NCI-H2196 treated with DMSO at 0.1 percent for 48 hours (cell line): ENCODE data around the gene CASK.
"Not testable (repeated sequence)": the region's sequence is repeated elsewhere in the genome, so short reads cannot be mapped to it uniquely, and the experiment has no call there.

Experiments
- DNase-seq: peaks from one replicate; lab custom pipeline; 2025; ENCODE audit not compliant: unreplicated experiment; lab: John Stamatoyannopoulos, UW

CASK gene

DNA sequence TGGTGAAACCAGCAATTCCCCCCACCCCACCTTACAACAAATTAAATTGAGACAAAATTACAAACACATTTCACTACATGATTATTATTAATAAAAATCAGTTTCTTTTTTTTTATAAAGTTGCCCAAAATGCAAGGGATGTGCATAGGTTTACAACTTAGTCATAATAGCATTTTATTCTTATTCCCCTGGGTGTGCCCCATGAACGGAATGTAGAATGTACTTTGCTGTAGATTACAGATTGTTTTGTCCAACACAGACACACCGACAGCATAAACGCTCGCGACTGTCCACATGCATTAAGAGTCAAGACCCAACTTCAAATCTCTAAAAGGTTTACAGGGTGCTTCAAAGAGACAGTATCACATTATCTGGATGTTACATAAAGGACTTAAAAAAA is 403.9 kb downstream of the CASK start:
- no peak for DNase-seq

- DNase-seq = no peak
These were observed 404.5 kb downstream of the CASK start for GRCh38 chrX:41518841-41519220.

DNA sequence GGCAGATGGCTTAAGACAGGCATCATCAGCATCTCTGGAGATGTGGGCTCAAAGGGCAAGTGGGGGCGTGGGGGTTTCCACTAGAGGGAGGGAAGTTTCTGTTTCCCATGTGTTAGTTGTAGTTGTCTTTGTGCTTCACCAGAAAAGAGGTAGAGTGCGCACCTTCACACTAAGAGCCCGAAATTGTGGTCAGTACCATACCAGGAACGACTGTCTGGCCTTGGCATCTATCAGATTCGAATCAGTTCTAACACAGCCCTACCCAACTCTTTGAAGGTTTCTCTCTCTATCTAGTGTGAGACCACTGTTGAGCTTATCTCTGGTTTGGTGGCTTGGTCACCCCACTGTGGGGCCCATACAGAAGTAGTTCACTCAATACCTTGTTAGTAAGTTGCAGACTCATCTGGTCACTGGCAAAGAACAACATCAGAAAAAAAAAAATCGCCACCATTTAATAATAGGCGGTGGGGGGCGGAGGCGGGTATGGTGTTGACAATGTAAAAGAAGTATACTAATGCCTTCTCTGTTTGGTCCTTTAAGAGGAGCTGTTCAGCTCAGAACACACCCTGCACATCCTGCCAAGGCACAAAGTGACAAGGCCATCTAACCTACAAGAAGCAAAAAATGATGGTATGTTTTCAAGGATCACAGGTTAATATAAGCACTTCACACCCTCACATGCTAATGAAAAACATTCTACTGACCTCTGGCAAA is 405.1 kb downstream of the CASK start:
- no peak for DNase-seq

DNA sequence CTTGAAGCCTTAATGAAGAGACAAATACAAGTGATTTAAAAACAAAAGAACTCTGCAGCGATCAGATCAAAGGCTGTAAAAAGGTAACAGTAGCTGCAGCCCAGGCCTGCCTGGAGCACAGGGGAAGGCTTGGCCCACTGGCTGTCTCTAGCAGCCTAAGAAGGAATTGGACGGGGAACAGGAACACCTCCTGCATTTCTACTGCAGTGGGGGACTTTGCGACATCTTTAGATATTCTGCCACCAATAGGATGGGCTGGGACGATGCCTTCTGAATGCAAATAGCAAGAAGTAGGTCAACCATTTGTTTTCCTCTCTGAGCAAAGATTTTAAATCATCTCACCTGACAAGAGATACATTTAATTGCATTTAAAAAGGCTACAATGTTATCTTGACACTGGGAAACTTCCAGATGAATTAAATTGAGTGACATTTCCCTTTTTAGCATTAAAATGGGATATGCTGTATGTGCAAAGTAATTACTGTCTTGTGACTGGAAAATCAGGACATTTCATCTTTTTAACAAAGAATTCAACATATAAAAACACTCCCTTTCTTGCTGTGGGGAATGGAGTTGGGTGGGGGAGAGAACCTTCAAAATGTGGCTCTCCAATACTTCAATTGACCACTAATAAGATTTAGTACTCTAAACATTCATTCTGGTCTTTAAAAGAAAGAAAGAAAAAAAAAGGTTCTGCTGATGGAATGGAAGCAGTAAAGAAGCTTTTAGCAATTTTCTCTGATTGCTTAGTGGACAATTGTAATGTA is 406.2 kb downstream of the CASK start:
- no peak for DNase-seq

DNA sequence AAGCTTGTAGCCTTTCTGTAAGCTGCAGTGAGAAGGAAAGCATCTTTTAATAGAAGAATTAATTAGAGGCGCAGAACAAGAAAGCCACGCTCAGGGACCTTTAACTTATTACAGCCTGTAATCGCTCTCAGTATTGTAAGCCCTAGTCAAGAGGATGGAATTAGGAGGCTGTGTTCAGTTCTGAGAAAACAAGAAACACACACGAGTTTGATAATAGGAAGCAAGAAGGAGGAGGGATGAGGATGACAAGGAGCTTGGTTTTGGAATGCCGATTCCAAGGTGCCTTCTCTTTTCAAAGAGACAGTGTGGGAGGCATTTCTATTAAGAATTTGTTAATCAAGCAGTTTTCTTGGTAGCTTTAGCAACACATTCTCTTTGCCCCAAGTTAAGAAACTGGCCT is 406.9 kb downstream of the CASK start:
- DNase-seq = no peak

DNA sequence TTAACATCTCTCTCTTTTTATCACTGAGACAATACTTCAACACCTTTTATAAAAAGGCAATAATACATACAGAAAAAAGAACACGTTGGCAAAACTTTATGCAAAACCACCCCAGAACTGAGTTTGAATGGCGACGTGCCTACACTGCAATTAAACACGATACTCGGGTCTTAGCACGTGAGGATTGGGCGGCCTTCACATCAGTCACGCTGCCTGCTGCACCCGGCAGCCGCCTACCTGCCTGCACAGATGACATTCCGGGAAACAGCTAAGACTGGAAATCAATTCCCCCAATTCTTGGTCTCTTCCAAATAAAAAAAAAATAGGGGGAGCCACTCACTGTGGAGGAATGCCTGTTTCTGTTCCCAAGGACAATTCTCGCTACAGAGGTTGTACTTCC is 408.0 kb downstream of the CASK start:
- no peak for DNase-seq

- no peak for DNase-seq
These were observed 409.2 kb downstream of the CASK start for GRCh38 chrX:41514179-41514578.

- not testable (repeated sequence) for DNase-seq
These were observed 410.5 kb downstream of the CASK start for GRCh38 chrX:41512853-41513252.

DNA sequence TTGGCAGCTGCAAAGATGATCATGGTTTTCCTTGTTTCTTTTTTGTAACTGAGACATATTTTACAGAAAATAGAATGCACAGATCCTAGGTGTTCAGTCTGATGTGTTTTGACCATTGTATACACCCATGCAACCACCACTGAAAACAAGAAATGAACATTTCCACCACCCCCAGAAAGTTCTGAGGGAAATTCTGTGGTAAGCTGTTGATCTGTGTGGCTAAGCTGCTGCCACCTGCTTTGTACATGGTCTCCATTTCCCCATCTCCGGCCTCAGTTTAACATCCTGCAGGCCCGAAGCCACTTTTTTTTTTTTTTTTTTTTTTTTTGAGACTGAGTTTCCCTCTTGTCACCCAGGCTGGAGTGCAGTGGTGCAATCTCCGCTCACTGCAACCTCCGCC is 411.0 kb downstream of the CASK start:
- DNase-seq = no peak

GRCh38 chrX:41507919-41508318 is 415.4 kb downstream of the CASK start:
- DNase-seq = no peak

DNA sequence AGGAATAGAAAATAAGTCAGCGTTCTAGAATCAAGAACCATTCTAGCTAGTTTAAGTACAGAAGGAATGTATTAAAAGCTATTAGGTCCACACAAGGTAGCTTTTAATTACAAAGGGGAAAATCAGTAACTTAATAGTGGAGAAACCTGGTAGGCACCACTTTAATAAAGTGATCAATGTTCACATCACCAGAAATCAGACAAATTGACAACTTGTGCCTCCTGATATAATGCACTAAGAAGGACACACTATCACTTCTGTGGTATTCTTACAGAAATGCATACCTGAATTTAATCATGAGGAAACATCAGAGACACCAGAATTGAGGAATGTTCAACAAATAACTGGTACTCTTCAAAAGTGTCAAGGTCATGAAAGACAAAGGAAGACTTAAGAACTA is 421.4 kb downstream of the CASK start:
- DNase-seq = no peak

- DNase-seq = no peak
These were observed 423.4 kb downstream of the CASK start for GRCh38 chrX:41499984-41500383.

GRCh38 chrX:41499195-41499594 is 424.2 kb downstream of the CASK start:
- DNase-seq = no peak

DNA sequence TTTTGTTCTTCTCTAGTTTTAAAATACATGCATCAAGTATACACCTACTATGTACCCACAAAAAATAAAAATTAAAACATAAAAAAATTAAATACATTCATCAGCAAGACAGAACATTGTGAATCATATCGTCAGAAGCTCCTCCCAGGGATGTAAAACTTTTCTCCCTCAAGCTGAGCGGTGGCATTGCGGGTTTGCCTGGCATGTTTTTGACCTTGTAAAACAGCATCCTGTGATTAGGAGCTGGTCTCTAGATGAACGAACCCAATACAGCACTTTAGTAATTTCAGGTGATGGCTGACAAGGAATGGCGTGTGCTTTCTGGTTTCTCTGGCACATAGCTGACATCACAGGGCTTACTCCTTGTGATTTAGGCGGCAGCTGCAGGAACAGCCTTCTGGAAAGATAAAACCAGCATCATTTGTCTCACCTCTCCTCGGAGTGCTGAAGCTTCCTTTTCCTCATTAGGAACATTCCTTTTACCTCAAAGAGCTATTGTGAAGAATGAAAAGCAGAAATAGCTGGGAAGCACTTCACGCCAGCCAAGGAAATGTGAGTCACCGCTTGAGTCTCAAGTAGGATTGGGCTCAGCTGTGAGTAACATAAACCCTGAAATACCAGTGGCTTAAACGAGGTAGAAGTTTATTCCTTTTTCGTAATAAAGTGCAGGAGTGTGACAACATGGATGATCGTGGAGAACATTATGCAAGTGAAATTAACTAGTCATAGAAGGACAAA is 431.9 kb downstream of the CASK start:
- DNase-seq = peak; percentile 34

- no peak for DNase-seq
These were observed 432.9 kb downstream of the CASK start for GRCh38 chrX:41490446-41490845.

DNA sequence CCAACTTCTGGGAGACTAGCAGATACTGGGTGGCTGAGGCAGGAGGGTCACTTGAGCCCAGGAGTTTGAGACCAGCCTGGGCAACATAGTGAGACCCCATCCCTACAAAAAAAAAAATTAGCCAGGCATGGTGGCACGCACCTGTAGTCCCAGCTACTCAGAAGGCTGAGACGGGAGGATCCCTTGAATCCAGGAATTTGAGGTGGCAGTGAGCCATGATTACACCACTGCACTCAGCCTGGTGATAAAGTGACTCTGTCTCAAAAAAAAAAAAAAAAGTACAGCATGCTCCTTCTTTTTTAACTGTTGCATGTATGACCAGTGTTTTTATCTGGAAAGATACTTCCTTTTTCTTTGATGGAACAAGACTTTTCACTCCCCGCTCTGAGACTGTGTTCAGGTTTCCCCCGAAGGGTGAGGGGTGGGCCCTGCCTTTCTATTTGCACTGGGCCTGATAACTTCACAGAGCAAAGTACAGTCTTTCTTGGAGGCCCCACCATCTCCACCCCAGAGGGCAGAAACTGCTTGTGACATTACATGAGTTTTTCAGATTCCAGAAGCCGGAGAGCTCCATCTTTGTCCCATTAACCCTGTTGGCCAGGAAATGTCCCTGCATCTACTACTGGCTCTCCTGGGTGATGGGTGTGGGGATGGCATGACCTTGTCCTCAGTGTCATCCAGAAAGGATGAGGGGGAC is 441.1 kb downstream of the CASK start:
- DNase-seq = no peak

DNA sequence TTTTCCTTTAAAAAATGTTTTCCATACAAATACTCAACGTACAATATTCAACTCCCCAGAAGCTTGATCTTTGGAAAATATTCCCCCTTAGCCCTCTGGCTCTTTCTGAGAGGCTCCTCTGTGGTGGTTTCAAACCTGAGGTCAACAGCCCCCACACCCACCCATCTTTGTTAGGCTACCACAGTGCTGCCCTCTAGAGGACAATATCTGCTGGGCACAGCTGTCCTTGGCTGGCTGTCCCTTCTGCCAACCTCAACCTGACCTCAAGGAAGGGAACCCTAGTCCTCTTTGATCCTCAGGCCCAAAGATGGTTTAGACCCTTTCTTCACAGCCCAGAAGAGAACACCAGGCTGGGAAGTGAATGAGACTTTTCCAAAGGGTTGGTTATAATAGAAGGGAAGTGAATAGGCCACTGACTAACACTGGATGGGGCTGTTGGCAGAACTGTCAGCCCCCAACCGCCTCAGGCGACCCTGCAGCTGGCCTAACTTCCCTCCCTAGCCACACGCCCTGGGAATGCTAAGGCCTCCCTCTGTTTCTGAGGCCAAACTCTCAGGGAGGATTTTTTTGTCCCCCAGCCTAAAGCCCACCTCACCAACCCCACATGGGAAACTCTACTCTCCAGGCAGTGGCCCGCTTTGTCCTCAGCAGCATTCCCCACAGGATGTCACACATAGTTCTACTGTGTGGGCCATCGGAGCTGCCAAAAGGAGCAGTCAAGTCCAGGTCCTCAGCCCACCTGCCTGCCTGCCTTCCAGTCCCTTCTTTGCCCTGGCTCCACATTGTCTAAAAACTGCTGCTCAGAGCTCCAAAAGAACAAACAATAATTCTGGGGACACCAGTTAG is 441.9 kb downstream of the CASK start:
- DNase-seq = no peak

DNA sequence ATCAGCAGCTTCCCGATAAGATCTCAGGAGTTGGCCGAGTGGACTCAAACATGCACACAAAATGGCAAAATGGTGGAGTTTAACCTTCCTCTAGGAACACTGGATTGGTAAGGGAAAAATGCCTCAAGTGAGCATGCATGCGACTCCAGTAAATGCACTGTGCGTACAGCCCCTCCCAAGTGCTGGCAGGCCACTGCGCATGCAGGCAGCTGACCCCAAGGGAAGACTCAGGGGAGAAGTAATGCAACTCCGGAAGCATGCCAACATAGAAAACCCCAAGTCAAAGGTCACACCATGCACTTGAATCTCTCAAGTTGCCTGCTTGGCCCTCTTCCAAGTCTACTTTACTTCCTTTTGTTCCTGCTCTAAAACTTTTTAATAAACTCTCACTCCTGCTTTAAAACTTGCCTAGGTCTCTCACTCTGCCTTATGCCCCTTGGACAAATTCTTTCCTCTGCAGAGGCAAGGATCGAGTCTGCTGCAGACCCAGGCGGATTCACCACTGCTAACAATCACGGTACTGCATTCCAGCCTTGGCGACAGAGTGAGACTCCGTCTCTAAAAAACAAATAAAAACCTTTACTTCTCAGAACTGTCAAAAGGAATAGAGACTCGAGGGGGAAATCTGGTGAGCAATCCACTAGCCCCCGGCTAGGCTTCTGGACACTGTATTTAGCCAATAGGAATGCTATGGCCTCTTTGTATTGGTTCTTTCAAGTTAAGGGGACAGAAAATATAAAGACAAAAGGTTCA is 442.7 kb downstream of the CASK start:
- no peak for DNase-seq

DNA sequence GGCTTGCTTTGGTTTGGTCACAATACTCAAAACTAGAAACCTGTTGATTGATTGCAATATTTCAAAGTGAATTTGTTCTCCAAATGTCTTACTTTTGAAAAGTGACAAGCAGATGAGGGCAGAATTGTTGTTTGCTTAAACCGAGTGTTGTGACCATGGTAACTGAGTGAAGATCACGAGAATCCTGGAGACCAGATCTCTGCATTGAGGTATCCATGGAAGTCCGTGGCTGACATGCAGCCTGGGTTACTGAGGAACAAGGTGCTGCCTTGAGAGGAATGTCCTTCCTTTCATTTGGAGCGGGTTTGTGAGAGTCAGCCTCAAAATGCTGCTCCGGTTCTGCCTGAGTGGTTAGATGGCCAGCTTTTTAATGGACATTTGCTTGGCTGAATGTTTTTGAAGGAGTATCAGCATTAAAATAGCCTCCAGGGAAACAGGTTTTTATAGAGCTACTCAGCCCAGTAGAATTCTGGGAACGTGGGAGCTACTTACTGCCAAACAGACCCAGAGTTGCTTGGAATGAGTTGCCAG is 444.9 kb downstream of the CASK start:
- no peak for DNase-seq
